ENCODE results near the gene C13orf46. TPM values are rescaled to one million over a fixed set of nuclear protein-coding genes. Genes with fewer than 3 reads are reported as not detected.

The C13orf46 gene
- total and polyA plus RNA-seq, 2 donors (not counting 1 experiment from before 2014, with no cell fraction given): 1.4 to 4.8 TPM

DNA sequence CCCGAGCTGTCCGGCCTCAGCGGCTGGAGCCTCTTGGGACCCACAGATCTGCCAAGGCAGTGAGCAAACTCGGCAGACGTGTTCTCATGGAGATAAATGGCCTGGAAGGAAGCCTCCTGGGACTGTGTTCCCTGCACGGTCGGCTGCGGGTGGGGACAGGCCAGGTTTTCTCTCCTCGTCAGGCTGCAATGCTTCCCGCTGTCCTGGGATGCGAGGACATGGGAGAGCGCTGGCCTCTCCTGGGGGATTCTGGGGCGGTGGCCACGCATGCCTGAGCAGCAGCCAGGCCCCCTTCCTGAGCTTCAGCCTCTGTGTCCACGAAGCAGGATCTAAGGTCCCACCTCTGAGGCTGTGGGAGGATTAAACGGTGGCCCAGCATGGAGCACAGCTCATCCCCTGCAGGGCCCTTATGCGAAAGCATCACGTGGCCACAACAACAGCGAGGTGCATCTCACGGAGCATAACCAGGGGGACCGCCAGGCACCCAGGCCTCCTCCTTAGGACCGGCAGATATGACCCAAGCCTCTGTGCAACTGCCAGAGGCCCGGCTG lies 21.2 kb upstream of the C13orf46 start:
- POLR2A ChIA-PET: no interaction called here
- Mint-ChIP-seq H3K9me3 (ENCODE audit: insufficient read depth) (no peaks in the 10 kb centered on the region), H3K27me3 (no peaks in the 10 kb centered on the region), H3K4me1 (peaks cover 9% of the 10 kb centered on the region), H3K27ac (no peak overlapping the region), H3K4me3 (no peak overlapping the region)
- H3K4me2 ChIP-seq (replicated peaks; ENCODE audit: low read depth, low read length, poor library complexity, severe bottlenecking): no peak overlapping the region
- no peaks in the 10 kb centered on the region for H3K27me3 ChIP-seq (replicated peaks in 1 of 4; ENCODE audit: control extremely low read depth in 1 of 4, control insufficient read depth in 3 of 4, insufficient read depth in 4 of 4, low read length in 3 of 4)
- peaks cover 5% of the 10 kb centered on the region in 2 donors for H3K4me1 ChIP-seq (ENCODE audit: control insufficient read depth in 2 of 2, insufficient read depth in 2 of 2, low read length in 2 of 2)
- H4K20me1 ChIP-seq (ENCODE audit: control insufficient read depth, insufficient read depth, low read length, poor library complexity, severe bottlenecking): no peaks in the 10 kb centered on the region
- CTCF ChIA-PET: interaction anchor here (1.2 kb wide), 1 partner anchor 116 kb away, joined by 3 read pairs; no protein-coding TSS in a partner anchor
- H2AFZ ChIP-seq (ENCODE audit: insufficient read depth, low read depth, low read length, poor library complexity, severe bottlenecking): no peak overlapping the region
- 94% methylated on average over 22 of the region's 23 CpGs for WGBS (ENCODE audit: insufficient coverage)
- no peaks in the 10 kb centered on the region for H3K79me2 ChIP-seq (ENCODE audit: control insufficient read depth, insufficient read depth, low read length)
- no peak for TF ChIP-seq EZH2 (IDR thresholded peaks at IDR 0.05; ENCODE audit: borderline replicate concordance, insufficient read depth, low read depth, low read length, poor library complexity, severe bottlenecking)
- TF ChIP-seq, protein P1, sequence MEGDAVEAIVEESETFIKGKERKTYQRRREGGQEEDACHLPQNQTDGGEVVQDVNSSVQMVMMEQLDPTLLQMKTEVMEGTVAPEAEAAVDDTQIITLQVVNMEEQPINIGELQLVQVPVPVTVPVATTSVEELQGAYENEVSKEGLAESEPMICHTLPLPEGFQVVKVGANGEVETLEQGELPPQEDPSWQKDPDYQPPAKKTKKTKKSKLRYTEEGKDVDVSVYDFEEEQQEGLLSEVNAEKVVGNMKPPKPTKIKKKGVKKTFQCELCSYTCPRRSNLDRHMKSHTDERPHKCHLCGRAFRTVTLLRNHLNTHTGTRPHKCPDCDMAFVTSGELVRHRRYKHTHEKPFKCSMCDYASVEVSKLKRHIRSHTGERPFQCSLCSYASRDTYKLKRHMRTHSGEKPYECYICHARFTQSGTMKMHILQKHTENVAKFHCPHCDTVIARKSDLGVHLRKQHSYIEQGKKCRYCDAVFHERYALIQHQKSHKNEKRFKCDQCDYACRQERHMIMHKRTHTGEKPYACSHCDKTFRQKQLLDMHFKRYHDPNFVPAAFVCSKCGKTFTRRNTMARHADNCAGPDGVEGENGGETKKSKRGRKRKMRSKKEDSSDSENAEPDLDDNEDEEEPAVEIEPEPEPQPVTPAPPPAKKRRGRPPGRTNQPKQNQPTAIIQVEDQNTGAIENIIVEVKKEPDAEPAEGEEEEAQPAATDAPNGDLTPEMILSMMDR (IDR thresholded peaks at IDR 0.05): no peak
- peaks cover 0 to 4% (median 0%) of the 10 kb centered on the region in 3 donors for H3K9me3 ChIP-seq (ENCODE audit: control extremely low read depth in 1 of 3, control insufficient read depth in 2 of 3, insufficient read depth in 1 of 3, low read length in 2 of 3)
- H3K27ac ChIP-seq (ENCODE audit: low read length in 2 of 2): no peak overlapping the region
- peaks cover 0 to 70% of the 10 kb centered on the region in 2 experiments for H3K36me3 ChIP-seq (replicated peaks in 1 of 2; ENCODE audit: control extremely low read depth in 1 of 2, control insufficient read depth in 1 of 2, extremely low read depth in 1 of 2, insufficient read depth in 2 of 2, low read length in 1 of 2)
- no peak overlapping the region for H3K9ac ChIP-seq (ENCODE audit: low read length)
- ATAC-seq (ENCODE audit: low read depth) (no peak), DNase-seq (no peak)
- intact Hi-C loops (cut with micrococcal nuclease): no loop called here
- H3K4me3 ChIP-seq (ENCODE audit: control extremely low read depth in 1 of 5, extremely low read depth in 1 of 5, insufficient read depth in 1 of 5, low read depth in 2 of 5, low read length in 4 of 5): no peak overlapping the region

DNA sequence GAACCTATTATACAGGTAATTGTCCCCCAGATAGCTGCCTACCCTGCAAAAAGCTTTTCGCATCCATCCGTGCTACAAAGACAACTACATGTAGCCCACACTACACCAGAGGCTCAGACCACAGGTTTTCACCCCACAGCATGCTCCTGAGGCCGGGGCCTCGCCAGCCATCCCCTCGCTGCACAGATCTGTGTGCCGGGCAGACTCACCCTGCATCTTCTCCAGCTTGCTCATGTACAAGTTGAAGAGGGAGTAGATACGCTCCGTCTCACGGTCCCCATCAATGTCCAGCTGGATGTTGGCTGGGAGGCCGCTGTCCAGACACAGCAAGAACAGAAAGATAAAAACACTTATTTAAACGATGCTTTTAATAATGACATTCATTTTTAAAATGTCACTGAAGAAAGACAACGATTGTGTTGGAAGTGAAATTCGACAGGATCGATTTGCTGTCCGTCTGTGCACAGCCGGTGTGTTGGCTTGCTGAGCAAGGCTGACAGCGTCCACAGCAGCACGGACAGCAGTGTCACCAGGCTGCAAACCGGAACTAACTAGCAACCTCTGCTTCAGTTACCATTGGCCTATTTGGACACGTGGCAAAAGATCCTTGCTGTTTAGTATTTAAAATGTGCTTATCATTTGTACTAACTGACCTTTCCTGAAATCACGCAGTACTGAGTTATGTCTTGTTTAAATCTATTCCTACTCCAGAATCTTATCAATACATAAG lies 18.6 kb upstream of the C13orf46 start:
- ChIA-PET POLR2A (no interaction called here), CTCF (no interaction called here)
- Histone ChIP-seq H3K4me2 (replicated peaks; ENCODE audit: low read depth, low read length, poor library complexity, severe bottlenecking) (no peak overlapping the region), H3K4me3 (ENCODE audit: control extremely low read depth in 1 of 5, extremely low read depth in 1 of 5, insufficient read depth in 1 of 5, low read depth in 2 of 5, low read length in 4 of 5) (no peak overlapping the region), H3K9ac (ENCODE audit: low read length) (no peak overlapping the region), H3K36me3 (replicated peaks in 1 of 2; ENCODE audit: control extremely low read depth in 1 of 2, control insufficient read depth in 1 of 2, extremely low read depth in 1 of 2, insufficient read depth in 2 of 2, low read length in 1 of 2) (peaks cover 0 to 59% of the 10 kb centered on the region in 2 experiments), H2AFZ (ENCODE audit: insufficient read depth, low read depth, low read length, poor library complexity, severe bottlenecking) (no peak overlapping the region), H3K27me3 (replicated peaks in 1 of 4; ENCODE audit: control extremely low read depth in 1 of 4, control insufficient read depth in 3 of 4, insufficient read depth in 4 of 4, low read length in 3 of 4) (no peaks in the 10 kb centered on the region), H3K9me3 (ENCODE audit: control extremely low read depth in 1 of 3, control insufficient read depth in 2 of 3, insufficient read depth in 1 of 3, low read length in 2 of 3) (peaks cover 0 to 12% (median 0%) of the 10 kb centered on the region in 3 donors), H3K27ac (ENCODE audit: low read length in 2 of 2) (no peak overlapping the region), H3K79me2 (ENCODE audit: control insufficient read depth, insufficient read depth, low read length) (no peaks in the 10 kb centered on the region), H3K4me1 (ENCODE audit: control insufficient read depth in 2 of 2, insufficient read depth in 2 of 2, low read length in 2 of 2) (peaks cover 11 to 12% of the 10 kb centered on the region in 2 donors), H4K20me1 (ENCODE audit: control insufficient read depth, insufficient read depth, low read length, poor library complexity, severe bottlenecking) (peaks cover 4% of the 10 kb centered on the region)
- intact Hi-C loops (cut with micrococcal nuclease): no loop called here
- DNase-seq (no peak), ATAC-seq (ENCODE audit: low read depth) (no peak)
- no peaks in the 10 kb centered on the region for H3K9me3 Mint-ChIP-seq (ENCODE audit: insufficient read depth)
- H3K27me3 Mint-ChIP-seq: no peaks in the 10 kb centered on the region
- H3K27ac Mint-ChIP-seq: no peak overlapping the region
- no peak overlapping the region for H3K4me3 Mint-ChIP-seq
- WGBS (ENCODE audit: insufficient coverage): over 99% methylated on average over 16 of the region's 21 CpGs
- no peak for TF ChIP-seq EZH2 (IDR thresholded peaks at IDR 0.05; ENCODE audit: borderline replicate concordance, insufficient read depth, low read depth, low read length, poor library complexity, severe bottlenecking)
- TF ChIP-seq, protein P1 (IDR thresholded peaks at IDR 0.05): no peak
- H3K4me1 Mint-ChIP-seq: peaks cover 17% of the 10 kb centered on the region

Data from B cell (primary cell).